ENCODE measurements around the gene OR2AG1.

- TF ChIP-seq CTCF (IDR thresholded peaks at IDR 0.05; ENCODE audit: low read depth, low read length) (no peak), EZH2phosphoT487 (IDR thresholded peaks at IDR 0.05; ENCODE audit: low read depth) (no peak)
These were observed 50.5 kb downstream of the OR2AG1 start for GRCh38 chr11:6833356-6833755.

All from OCI-LY3 (cell line).